HCT116 (cell line): ENCODE results near the gene PROM2.

ENCODE experiments used
- POLR2A ChIP-seq: IDR thresholded peaks from 2 replicates; pipeline ENCODE4 v1.7.0; 2011; ENCODE audit warnings: borderline replicate concordance; ENCODE audit not compliant: insufficient read depth, insufficient read length; ENCODE audit errors: extremely low read depth
- POLR2AphosphoS5 ChIP-seq: IDR thresholded peaks from 2 replicates; pipeline ENCODE4 v1.6.1; 2011; ENCODE audit warnings: mild to moderate bottlenecking, low read depth, low read length, moderate library complexity
- RAD21 ChIP-seq: IDR thresholded peaks from 2 replicates; pipeline ENCODE4 v1.6.1; 2012; ENCODE audit warnings: low read depth, mild to moderate bottlenecking
- SRF ChIP-seq: IDR thresholded peaks from 2 replicates; pipeline ENCODE4 v1.6.1; 2012; ENCODE audit warnings: low read depth
- TCF7L2 ChIP-seq: IDR thresholded peaks from 2 replicates; pipeline ENCODE4 v1.7.0; 2011; ENCODE audit warnings: borderline replicate concordance, inconsistent platforms; ENCODE audit not compliant: insufficient read depth, insufficient read length; ENCODE audit errors: extremely low read depth
- TF ChIP-seq, protein P1 (sequence below), 3 experiments: fragments of 200-600 bp in 1 of 3; sonication (generic) in 1 of 3; IDR thresholded peaks in 2 of 3; conservative IDR thresholded peaks in 1 of 3; 2 replicates each; pipeline ENCODE4 v1.5.1; 2012 to 2017; ENCODE audit warnings: low read depth in 2 of 3, low read length in 2 of 3, antibody characterized with exemption in 1 of 3, borderline replicate concordance in 1 of 3, control low read depth in 1 of 3, mild to moderate bottlenecking in 1 of 3, mixed read lengths in 1 of 3, mixed run types in 1 of 3, moderate library complexity in 1 of 3; ENCODE audit not compliant: insufficient read depth in 1 of 3

DNA sequence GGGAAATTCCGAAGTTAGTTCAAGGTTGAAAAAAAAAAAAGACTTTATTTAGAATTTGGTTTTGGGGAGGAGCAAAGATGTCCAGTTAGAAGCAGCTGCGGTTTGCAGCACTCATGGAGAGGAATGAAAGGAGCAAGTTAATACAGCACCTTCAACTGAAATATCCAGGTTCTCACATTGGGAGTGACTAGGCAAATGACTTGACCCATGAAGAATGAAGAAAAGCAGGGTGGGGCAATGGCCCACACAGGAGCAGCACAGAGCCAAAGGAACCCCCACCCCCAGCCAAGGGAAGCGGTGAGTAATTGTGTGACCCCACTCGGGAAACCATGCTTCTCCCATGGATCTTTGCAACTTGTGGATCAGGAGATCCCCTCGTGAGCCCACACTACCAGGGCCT, 34.2 kb upstream of the PROM2 start:
- TF ChIP-seq SRF = no peak
- TF ChIP-seq, protein P1, sequence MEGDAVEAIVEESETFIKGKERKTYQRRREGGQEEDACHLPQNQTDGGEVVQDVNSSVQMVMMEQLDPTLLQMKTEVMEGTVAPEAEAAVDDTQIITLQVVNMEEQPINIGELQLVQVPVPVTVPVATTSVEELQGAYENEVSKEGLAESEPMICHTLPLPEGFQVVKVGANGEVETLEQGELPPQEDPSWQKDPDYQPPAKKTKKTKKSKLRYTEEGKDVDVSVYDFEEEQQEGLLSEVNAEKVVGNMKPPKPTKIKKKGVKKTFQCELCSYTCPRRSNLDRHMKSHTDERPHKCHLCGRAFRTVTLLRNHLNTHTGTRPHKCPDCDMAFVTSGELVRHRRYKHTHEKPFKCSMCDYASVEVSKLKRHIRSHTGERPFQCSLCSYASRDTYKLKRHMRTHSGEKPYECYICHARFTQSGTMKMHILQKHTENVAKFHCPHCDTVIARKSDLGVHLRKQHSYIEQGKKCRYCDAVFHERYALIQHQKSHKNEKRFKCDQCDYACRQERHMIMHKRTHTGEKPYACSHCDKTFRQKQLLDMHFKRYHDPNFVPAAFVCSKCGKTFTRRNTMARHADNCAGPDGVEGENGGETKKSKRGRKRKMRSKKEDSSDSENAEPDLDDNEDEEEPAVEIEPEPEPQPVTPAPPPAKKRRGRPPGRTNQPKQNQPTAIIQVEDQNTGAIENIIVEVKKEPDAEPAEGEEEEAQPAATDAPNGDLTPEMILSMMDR (IDR thresholded peaks at IDR 0.05 in 2 of 3, conservative IDR thresholded peaks at IDR 0.05 in 1 of 3; ENCODE audit: borderline replicate concordance in 1 of 3, insufficient read depth in 1 of 3, low read depth in 2 of 3, low read length in 2 of 3) = no peak
- no peak for TF ChIP-seq TCF7L2
- TF ChIP-seq RAD21 = no peak
- no peak for TF ChIP-seq POLR2AphosphoS5
- no peak for TF ChIP-seq POLR2A
